ENCODE data around the gene COPG2. TPM values are rescaled to one million over a fixed set of nuclear protein-coding genes. Genes with fewer than 3 reads are reported as not detected.

COPG2 gene
- total and polyA plus RNA-seq, 2 of the 8 experiments (the other 6 are each of a cell fraction or from before 2014, with no cell fraction given): 50.3 to 53.1 TPM

GRCh38 chr7:130485734-130486113 lies 182.8 kb downstream of the COPG2 start:
- H3K4me3 ChIP-seq (ENCODE audit: extremely low read depth in 1 of 4, insufficient read depth in 2 of 4, low read depth in 3 of 4, low read length in 4 of 4): peak overlapping the region in 2 of 4 experiments; percentile 10 to 75; a peak in 4 of 8 replicates
- H2BK20ac ChIP-seq (ENCODE audit: low read length): peak overlapping the region; percentile 90; the same call in 1 of the 2 replicates
- no peak overlapping the region for H3K14ac ChIP-seq (ENCODE audit: insufficient read length)
- ChIA-PET CTCF (ENCODE audit: partially characterized antibody) (interaction anchor here (1.1 to 1.4 kb wide), 2 partner anchors 9 to 332 kb away, joined by 3 read pairs; no protein-coding TSS in a partner anchor), POLR2A (ENCODE audit: partially characterized antibody) (interaction anchor here (1.5 kb wide), 1 partner anchor 213 kb away, joined by 3 read pairs; no protein-coding TSS in a partner anchor)
- no peak overlapping the region for H3K56ac ChIP-seq (replicated peaks; ENCODE audit: insufficient read length, low read depth, low read length)
- peaks cover 0 to 10% (median 5%) of the 10 kb centered on the region in 4 experiments; a peak in 6 of 7 replicates for H3K4me1 ChIP-seq (replicated peaks in 1 of 4; ENCODE audit: control insufficient read depth in 3 of 4, insufficient read depth in 4 of 4, low read length in 3 of 4)
- H3K9me3 ChIP-seq (ENCODE audit: insufficient read depth in 2 of 2, low read depth in 1 of 2, low read length in 1 of 2): no peaks in the 10 kb centered on the region; a peak in 1 of 4 replicates
- H4K5ac ChIP-seq (ENCODE audit: insufficient read length, low read depth, low read length): no peak overlapping the region
- H2BK15ac ChIP-seq (ENCODE audit: low read length): peak overlapping the region; percentile 99
- no peak overlapping the region for H3K18ac ChIP-seq (ENCODE audit: extremely low read depth, low read length)
- peaks cover 4% of the 10 kb centered on the region; the same call in 1 of the 2 replicates for H3K79me1 ChIP-seq (ENCODE audit: low read depth, low read length)
- no peak overlapping the region for H3K27ac ChIP-seq (ENCODE audit: low read depth, low read length)
- H3K36me3 ChIP-seq (ENCODE audit: control insufficient read depth in 2 of 4, insufficient read depth in 4 of 4, low read length in 3 of 4): peaks cover 0 to 11% (median 0%) of the 10 kb centered on the region in 4 experiments; a peak in 1 of 8 replicates
- peak overlapping the region in 1 of 2 experiments; percentile 87; a peak in 3 of 4 replicates for H3K4me2 ChIP-seq (ENCODE audit: insufficient read depth in 1 of 2, low read depth in 2 of 2, low read length in 2 of 2)
- TF ChIP-seq SAP30 (IDR thresholded peaks at IDR 0.05; ENCODE audit: insufficient read depth, insufficient replicate concordance, low read length): no peak
- peak; percentile 71; the same call in 1 of the 2 replicates for TF ChIP-seq CEBPB (IDR thresholded peaks at IDR 0.05; ENCODE audit: low read depth, low read length)
- no peaks in the 10 kb centered on the region for H4K20me1 ChIP-seq (replicated peaks in 1 of 2; ENCODE audit: control insufficient read depth in 1 of 2, insufficient read depth in 2 of 2, low read length in 2 of 2)
- H4K8ac ChIP-seq (ENCODE audit: extremely low read depth, insufficient read depth, low read length): no peak overlapping the region
- FAIRE-seq (no peak), DNase-seq (ENCODE audit: low read depth in 1 of 2, low spot score in 2 of 2) (no peak)
- peaks cover 0 to 36% of the 10 kb centered on the region in 2 experiments; a peak in 2 of 4 replicates for H3K79me2 ChIP-seq (ENCODE audit: control insufficient read depth in 1 of 2, insufficient read depth in 2 of 2, low read length in 2 of 2)
- no peak overlapping the region for H3K23ac ChIP-seq (ENCODE audit: insufficient read length)
- peaks cover 7% of the 10 kb centered on the region for H3K23me2 ChIP-seq (ENCODE audit: low read depth, low read length)
- 64% methylated on average over 11 of the region's 11 CpGs; no CpG with 5 or more reads in 1 of the 2 experiments for WGBS, 2 experiments (ENCODE audit: extremely low coverage in 1 of 2, insufficient coverage in 1 of 2, insufficient read length in 1 of 2, insufficient replicate concordance in 2 of 2, low coverage in 1 of 2, low lambda C conversion rate in 2 of 2, missing lambda C conversion rate in 1 of 2)
- peak overlapping the region; percentile 89 for H4K91ac ChIP-seq (replicated peaks; ENCODE audit: insufficient read length, low read length)
- peaks cover 0 to 4% (median 0%) of the 10 kb centered on the region in 4 experiments; a peak in 2 of 7 replicates for H3K27me3 ChIP-seq (replicated peaks in 1 of 4; ENCODE audit: control insufficient read depth in 3 of 4, extremely low read depth in 1 of 4, insufficient read depth in 3 of 4, low read length in 3 of 4)
- H2BK12ac ChIP-seq (ENCODE audit: low read depth, low read length): peak overlapping the region; percentile 86; the same call in 1 of the 2 replicates
- H2BK120ac ChIP-seq (replicated peaks; ENCODE audit: low read depth, low read length): no peak overlapping the region
- 0 out of 2 replicates have a peak overlapping the region, but pooled peaks have one; percentile 29 for H2BK5ac ChIP-seq (ENCODE audit: low read depth, low read length)
- H3K4ac ChIP-seq (replicated peaks; ENCODE audit: insufficient read length, low read depth, low read length): peak overlapping the region; percentile 88
- no peak overlapping the region for H3K9ac ChIP-seq (replicated peaks in 1 of 4; ENCODE audit: extremely low read depth in 1 of 4, low read depth in 3 of 4, low read length in 3 of 4)
- H2AFZ ChIP-seq (ENCODE audit: low read length): peak overlapping the region; percentile 98
- no peak overlapping the region for H2AK5ac ChIP-seq (ENCODE audit: low read depth, low read length)

Data from H1 (cell line).